Middle frontal gyrus (tissue), 1 donor: ENCODE data around the gene PLK3.
A peak's percentile ranks its signal among the peaks of the same experiment; 100 is the strongest.
"Not testable (repeated sequence)": the region's sequence is repeated elsewhere in the genome, so short reads cannot be mapped to it uniquely, and the experiment has no call there.

Experiments
- DNase-seq: peaks from one replicate; pipeline ENCODE4 v3.0.0-alpha.2; 2015; ENCODE audit warnings: low spot score; ENCODE audit errors: extremely low spot score

The PLK3 gene

DNA sequence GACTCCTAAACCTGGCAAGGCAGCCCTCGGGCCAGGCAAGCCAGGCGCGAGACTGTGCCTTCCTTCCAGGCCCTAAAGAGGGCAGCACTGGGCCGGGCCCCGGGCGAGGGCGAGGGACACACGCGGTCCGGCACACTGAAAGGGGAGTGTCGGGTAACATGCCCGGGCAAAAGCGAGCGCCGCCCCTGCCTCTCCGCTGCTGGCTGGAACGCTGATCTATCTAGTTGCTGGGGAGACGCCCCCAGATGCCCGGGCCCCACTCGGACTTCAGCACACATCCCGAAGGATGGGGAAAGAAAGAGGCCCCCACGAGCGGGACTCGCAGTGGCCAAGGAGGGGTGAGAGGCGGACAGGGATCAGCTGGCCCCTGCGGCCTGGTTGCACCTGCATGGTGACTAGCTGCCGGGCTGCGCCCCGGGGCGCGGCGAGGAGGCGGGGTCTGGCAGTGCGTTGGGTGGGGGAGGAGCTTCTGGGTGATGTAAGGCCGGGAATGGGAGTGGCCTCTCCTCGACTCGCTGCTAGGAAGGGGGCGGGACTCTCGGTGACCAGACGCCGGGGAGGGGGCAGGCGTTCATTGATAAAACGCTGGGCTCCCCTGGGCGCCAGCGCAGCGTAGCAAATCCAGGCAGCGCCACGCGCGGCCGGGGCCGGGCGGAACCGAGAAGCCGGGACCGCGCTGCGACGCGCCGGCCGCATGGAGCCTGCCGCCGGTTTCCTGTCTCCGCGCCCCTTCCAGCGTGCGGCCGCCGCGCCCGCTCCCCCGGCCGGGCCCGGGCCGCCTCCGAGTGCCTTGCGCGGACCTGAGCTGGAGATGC lies at the start of gene PLK3:
TSS of gene PLK3 (plus strand) at position 608 of the 815 bp plus-strand sequence. CDS start at position 695, 87 bp downstream.
- peak; percentile 96 for DNase-seq

- DNase-seq = no peak
Measured at GRCh38 chr1:44757420-44757819, 42.8 kb upstream of the PLK3 start.

DNA sequence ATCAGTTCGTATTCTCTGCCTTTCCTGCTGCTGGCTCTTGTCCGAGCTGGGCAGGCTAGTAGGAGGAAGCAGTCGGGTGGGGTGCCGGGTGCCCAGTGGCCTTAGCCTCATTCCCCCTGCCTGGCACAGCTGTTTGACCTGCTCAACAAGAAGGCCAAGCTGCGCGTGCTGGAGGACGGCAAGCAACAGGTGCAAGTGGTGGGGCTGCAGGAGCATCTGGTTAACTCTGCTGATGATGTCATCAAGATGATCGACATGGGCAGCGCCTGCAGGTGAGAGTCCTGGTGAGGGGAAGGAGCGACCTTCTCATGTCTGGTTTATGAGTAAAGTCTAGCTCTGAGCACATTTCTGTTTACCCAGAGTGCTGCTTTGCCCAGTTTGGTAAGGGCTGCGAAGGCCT lies 41.1 kb upstream of the PLK3 start:
- DNase-seq = no peak

GRCh38 chr1:44760876-44761275 lies 39.3 kb upstream of the PLK3 start:
- no peak for DNase-seq

- not testable (repeated sequence) for DNase-seq
Measured at GRCh38 chr1:44766421-44766820, 33.8 kb upstream of the PLK3 start.

DNA sequence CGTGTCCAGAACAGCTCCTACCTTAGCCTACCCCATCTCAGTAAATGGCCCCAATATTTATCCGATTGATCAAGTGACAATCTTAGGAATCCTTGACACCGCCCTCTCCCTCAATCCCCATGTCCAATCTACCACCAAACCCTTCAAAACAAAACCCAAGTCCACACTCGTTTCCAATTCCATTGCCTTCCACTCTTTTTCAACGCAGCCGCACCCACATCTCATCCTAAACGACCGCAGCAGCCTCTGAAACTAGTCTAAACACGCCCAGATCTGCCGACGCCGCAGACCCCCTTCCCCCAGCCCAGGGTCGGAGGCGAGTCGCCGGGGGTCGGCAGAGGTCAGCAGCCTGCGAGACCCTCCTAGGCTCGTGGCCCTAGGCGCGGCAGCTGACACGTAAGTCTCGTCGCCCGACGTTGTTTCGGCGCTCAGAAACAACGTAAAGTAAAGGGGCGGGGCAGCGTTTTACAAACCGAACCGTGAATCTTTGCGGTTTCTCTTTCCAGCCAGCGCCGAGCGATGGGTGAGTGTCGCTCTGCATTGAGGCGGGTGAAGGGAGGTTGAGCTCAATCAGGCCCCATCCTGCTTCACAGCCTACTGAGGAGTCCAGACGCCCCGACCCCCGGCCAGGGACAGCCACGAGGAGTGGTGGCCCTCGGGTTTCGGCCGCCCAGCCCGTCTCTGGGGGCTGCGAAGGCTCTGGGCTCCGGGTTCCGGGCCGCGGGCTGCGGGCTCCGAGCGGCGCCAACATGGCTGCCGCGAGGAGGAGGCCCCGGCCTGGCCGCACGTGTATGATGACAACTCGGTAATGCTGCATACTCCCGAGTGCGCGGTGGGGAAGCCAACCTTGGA lies 24.9 kb upstream of the PLK3 start, which contains the start of gene RPS8:
TSS of gene RPS8 (plus strand) at position 463 of the 852 bp plus-strand sequence. CDS start at position 520, 57 bp downstream.
- peak; percentile 89 for DNase-seq

DNA sequence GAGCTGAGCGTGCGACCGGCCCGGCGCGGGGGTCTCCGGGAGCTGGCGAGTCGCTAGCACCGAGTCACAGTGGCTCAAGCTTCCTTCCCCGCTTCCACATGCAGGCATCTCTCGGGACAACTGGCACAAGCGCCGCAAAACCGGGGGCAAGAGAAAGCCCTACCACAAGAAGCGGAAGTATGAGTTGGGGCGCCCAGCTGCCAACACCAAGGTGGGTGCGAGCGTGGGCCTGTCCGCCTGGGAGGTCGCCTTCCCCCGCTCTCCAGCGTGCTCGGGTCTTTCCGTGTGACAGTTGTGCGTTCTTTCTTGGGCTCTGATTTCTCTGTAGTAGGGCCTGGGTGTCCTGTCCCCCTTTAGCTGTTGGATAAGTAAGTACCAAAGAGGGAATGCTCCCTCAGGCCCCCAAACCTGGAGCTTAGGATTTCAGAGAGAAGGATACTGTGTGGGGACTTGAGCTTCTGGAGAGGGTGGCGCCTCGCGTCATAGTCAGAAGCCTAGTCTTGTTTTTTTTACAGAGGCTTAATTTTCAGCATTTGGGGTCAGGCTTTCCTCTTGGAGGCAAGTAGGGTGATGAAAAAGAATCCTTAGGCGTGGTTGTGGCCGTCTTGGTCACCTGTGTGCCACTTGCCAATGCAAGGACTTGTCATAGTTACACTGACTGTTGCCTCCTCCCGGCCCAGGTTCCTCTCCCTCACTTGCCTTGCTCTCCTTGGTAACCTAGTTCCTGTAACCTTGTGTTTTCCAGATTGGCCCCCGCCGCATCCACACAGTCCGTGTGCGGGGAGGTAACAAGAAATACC lies 24.0 kb upstream of the PLK3 start:
- no peak for DNase-seq

DNA sequence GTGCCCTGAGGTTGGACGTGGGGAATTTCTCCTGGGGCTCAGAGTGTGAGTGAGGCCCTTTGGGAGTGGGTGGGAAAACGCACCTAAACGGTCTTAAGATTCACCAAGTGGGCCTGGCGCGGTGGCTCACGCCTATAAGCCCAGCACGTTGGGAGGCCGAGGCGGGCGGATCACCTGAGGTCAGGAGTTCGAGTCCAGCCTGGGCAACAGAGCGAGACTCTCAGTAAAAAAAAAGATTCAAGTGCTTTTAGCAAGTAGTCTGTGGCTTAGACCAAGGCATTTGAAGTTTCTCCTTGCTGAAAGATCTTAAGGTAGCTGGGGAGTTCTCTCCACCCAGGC lies 23.5 kb upstream of the PLK3 start:
- no peak for DNase-seq

GRCh38 chr1:44777547-44777946 lies 22.6 kb upstream of the PLK3 start:
- DNase-seq = no peak

- DNase-seq = no peak
Measured at GRCh38 chr1:44777969-44778635, 22.1 kb upstream of the PLK3 start.

GRCh38 chr1:44778705-44779576 lies 21.2 kb upstream of the PLK3 start:
- no peak for DNase-seq

DNA sequence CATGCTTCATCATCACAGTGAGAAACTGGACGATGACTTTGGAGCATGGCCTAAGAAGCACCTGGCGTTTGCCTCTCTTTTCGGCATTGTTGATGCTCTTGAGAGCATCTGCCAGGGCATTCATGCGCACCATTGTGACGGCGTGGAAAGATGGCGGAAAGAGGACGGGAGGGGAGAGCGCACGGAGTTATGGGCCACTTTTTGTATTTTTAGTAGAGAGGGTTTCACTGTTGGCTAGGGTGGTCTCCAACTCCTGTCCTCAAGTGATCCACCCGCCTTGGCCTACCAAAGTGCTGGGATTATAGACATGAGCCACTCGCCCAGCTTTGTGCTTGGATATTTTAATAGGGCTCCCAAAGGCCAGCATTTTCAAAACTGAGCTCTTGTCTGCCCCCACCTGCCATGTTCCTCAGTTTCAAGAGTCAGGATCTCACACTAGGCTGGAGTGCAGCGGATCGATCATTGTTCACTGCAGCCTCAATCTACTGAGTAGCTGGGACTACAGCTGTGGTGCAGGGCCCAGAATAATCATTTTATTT lies 19.5 kb upstream of the PLK3 start:
- DNase-seq = no peak

GRCh38 chr1:44783697-44784093 lies 16.5 kb upstream of the PLK3 start:
- DNase-seq = no peak

- no peak for DNase-seq
Measured at GRCh38 chr1:44784094-44785028, 15.8 kb upstream of the PLK3 start.

DNA sequence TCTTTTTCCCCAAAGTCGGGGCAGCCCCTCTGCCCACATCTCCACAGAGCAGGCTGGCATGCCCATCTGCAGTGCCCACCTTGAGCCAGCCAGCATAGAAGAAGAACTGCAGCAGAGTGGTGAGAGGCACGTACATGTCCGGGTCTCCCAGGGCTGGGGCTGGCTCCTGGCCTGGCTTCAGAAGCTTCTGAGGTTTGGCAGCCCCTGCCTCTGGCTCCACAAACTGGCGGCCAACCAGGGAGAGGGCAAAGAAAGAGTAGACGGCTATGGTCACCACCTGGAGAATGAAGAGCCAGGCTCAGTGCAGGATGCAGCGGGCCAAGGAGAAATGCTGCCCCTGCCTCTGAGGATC lies 15.2 kb upstream of the PLK3 start:
- no peak for DNase-seq

DNA sequence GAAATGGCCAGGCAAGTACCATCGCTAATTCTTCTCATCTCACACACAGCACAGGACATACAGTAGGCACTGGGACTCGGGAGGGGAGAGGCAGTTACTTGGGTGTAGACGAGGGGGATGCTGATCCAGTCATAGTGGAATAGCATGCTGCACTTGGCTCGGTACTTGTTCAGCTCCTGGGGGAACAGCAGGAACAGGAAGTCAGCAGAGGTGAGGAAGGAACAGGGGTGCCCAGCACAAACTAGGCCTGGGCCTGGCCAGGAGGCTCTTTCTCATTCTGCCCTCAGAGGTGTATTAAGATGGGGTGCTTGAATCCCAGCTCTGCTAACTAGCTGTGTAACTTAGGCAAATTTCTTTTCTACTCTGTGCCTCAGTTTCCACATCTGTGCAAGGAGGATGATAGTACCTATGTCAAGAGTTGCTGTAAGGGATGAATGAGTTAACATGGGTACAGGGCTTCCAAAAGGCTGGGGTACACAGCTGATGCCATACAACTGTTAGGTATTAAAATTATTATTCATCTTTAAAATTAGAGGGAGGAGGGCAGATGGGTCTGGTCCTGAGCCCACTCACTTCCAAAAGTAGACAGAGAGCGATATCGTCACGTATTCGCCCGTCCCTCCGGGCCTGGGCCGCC lies 14.6 kb upstream of the PLK3 start:
- no peak for DNase-seq

DNA sequence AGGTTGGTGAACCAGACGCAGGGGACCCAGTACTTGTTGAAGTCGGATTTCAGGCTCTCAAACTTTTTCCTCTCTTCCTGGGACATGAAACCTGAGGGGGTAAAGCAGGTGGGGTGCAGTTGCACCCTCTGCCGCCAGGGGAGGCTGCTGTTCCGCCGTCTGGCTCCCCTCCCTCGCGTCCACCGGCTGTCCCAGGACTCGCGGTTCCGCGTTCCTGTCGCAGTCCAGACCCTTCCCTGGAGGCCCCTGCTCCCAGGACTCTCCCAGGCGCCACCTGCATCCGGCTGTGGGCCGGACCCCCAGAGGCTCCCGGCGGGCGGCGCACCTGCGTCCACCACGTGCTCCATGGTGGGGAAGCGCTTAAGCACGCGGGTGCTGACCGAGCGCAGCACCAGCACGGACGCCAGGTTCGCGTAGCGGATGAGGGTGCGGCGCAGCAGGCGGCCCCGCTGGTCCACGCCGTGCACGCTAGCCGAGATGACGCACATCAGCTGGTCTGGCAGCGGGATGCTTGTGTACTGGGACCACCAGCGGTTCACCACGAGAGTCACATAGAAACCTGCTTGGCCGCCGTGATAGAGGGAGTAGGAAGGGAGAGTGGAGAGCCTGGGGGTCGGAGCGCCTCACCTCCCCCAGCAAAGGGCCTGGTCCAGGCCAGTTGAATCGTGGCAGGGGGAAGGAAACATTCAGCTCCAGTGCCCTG lies 13.9 kb upstream of the PLK3 start:
- DNase-seq = no peak
